ENCODE results near the gene MCM9.

Gene MCM9

GRCh38 chr6:118799826-118800225, 135.1 kb downstream of the MCM9 start:
- no peak for DNase-seq (ENCODE audit: low read depth)

- peak; percentile 60 for DNase-seq (ENCODE audit: low read depth)
These were observed 138.4 kb downstream of the MCM9 start for GRCh38 chr6:118796548-118796947.

DNA sequence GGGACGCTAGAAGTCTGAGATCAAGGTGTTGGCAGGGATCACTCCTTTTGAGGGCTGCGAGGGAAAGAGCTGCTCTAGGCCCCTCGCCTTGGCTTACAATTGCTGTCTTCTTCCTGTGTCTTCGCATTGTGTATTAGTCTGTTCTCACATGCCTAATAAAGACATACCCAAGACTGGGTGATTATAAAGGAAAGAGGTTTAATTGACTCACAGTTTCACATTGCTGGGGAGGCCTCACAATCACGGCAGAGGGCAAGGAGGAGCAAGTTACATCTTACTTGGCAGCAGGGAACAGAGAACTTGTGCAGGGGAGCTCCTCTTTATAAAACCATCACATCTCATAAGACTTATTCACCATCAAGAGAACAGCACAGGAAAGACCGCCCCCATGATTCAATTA, 143.5 kb downstream of the MCM9 start:
- no peak for DNase-seq (ENCODE audit: low read depth)

GRCh38 chr6:118789954-118790353, 145.0 kb downstream of the MCM9 start:
- DNase-seq (ENCODE audit: low read depth): no peak

- DNase-seq (ENCODE audit: low read depth): no peak
These were observed 145.5 kb downstream of the MCM9 start for GRCh38 chr6:118789419-118789818.

DNA sequence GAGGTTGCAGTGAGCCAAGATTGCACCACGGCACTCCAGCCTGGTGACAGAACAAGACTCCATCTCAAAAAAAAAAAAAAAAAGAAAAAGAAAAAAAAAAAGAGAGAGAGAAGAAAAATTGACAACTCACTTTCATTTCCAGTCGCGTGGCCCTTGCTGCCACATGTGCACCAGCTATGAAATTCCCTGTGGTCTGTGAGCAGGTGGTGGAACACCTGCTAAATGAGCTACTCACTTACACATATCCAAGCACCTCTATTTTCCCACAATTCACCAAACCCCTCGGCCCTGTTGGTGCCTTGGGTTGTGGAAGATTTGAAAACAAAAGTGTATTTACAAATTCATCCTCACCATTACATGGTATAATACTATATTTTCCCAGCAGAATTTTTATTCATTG, 146.3 kb downstream of the MCM9 start:
- DNase-seq (ENCODE audit: low read depth): no peak

DNA sequence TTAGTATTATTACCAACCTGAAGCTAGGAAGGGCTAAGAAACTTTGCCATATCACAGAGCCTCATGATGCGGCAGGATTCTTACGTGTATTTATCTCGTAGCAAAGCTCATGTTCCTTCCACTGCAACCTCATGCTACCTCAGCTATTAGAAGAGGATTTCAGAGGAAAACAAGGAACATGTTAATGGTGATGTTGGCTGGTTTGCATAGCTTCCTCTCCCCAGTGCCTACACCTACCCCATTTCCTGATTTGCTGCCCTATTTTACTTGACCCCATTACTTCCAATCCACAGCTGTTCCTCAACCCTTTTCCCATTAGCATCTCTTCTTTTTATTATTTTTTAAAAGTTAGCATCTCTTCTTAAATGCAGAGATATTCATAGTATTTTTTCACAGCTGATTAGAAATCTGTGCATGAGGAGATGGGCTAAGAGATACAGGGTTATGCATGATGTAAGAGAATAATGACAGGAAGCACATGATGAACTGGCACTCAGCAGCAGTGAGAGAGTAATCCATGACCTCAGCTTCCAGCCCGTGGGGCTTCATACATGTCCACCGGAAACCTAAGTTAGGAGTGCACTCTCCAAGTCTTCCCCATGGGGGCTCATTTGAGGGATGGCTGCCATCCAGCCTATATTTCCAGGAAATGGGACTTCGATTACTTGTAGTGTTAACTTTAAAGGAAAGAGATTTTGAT, 147.1 kb downstream of the MCM9 start:
- DNase-seq (ENCODE audit: low read depth): no peak

- DNase-seq (ENCODE audit: low read depth): no peak
These were observed 148.1 kb downstream of the MCM9 start for GRCh38 chr6:118786596-118787453.

GRCh38 chr6:118785601-118786000, 149.4 kb downstream of the MCM9 start:
- no peak for DNase-seq (ENCODE audit: low read depth)

DNA sequence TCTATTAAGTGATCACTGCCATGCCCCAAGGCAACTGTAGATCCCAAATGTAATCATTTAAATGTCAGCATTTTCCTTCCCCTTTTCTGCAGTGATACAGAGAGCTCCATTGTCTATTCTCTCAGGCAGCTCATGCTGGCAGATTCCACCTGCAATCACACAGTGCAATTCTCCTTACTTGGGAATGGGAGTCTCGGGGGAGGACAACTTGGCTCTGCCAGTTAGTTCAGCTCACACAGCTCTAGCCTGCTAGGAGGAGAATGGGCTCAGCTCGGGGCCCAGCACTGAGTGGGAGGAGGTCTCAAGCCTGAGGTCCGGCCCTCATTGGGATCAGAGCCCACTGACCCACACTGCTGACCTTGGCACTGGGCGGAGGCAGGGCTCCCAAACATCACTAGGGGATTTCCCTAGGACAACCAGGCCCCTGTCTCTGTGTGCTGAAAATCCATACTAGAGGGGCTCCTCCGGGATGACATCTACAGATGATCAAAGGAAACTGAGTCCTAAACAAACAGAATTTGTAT, 150.3 kb downstream of the MCM9 start:
- DNase-seq (ENCODE audit: low read depth): no peak

DNA sequence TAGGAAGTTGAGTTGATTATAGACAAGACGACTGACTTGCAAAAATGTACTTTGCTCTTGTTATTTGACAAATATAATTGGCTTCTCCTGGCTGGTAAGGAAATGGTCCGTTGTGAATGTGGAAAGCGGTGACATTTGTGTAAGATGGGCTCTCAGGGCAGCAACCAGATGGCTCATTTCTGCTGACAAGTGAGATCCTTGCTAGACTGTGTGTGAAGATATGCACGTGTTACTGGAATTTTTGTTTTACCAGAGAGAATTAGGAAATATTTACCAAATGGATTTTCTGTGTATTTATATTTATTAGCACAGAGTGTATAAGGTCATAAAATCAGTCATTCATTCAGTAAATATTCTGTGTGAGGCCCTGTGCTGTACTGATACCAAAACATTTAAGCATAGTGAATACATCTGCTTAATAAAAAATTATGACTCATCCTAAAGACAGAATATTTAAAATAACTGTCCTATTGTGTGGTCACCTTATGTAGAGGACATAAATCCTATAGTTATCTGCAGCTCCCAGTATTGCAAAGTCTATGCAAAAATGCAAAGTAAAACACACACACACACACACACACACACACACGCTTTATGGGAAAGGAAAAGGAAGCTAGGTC, 150.9 kb downstream of the MCM9 start:
- no peak for DNase-seq (ENCODE audit: low read depth)

DNA sequence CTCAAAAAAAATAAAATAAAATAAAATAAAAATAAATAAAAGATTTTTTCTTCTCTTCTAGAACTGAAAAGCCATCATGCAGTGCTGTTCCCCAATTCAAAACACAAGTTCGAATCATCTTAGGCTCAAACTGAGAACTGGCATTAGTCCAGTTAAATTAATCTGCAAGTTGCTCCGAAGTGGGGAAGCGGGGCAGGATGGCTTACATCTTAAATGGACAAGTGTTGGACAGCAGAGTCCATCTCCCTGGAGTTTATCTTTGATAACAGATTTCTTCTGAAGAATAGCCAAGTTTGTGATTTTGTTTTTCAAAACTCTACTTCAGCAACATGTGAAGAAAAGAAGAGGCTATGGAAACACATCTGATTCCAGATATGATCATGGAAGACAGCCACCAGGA, 152.3 kb downstream of the MCM9 start:
- DNase-seq (ENCODE audit: low read depth): no peak

DNA sequence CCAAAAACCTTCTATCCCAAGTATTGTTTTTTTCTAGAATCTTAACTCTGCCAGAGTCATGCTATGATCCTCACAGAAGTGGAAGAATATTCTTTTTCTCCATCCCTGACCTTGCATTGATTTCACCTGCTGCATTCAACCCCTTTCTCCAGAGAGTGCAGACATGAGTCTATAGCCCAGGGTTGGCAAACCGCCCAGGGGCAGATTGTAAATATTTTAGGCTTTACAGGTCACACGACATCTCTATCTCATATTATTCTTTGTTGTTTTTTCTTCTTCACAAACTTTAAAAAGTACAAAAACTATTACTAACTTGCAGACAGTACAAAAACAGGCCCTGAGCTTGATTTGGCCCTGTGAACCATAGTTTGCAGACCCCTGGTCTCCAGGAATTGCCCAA, 153.1 kb downstream of the MCM9 start:
- no peak for DNase-seq (ENCODE audit: low read depth)

DNA sequence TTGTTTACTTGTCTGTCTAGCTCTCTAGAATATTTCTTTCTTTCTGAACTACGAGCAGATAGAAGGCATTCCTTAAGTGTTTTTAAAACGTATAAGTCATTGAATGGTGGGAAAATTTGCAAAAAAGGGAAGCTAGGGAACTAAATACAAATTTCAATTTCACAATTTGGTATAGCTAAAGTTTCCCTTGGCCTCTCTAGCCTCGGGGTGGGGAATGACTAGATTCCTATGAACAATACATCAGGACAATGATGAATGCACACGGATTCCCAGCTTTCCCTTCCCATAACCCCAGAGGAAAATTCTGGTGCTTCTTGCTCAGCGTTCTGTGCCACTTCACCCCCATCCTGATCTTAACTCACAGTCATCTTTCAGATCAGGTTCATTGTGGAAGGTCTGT, 154.3 kb downstream of the MCM9 start:
- DNase-seq (ENCODE audit: low read depth): no peak

GRCh38 chr6:118776607-118777549, 158.1 kb downstream of the MCM9 start:
- peak; percentile 49 for DNase-seq (ENCODE audit: low read depth)

DNA sequence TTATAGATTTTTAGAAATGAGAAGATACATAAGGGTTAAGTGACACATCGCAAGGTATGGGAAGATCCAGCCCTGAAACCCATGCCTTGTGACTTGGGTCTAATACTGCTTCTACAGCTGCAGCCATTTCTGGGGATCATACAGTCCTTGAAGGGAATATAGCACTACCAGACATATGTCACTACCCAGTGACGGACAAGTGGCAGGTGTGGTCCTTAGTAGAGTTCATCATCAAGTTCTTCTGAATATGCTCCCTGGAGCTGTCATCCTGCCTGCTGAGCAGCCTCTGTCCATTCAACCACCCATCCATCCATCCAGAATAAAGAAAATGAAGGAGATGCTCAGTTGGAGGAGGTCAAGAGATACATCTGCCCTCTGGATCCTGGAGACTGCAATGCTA, 159.6 kb downstream of the MCM9 start:
- no peak for DNase-seq (ENCODE audit: low read depth)

- no peak for DNase-seq (ENCODE audit: low read depth)
These were observed 160.4 kb downstream of the MCM9 start for GRCh38 chr6:118774581-118774980.

DNA sequence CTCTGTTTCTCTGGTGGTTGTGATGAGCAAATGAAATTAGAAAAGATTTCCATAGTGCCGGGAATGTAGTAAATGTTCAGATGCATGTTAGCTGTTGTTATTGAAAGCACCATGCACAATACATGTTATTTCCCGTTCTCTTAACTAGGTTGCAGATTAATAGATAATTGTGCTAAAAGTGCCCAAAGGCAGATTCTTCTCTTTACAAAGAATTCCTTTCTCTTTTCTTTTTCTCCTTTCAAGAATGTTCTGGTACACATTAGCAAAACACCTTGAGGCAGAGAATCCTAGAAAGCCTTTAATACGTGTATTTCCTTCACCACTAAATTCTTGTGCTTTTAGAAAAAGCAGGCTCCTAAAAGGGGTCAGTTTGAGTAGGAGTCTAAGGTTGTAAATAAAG, 162.1 kb downstream of the MCM9 start:
- no peak for DNase-seq (ENCODE audit: low read depth)

DNA sequence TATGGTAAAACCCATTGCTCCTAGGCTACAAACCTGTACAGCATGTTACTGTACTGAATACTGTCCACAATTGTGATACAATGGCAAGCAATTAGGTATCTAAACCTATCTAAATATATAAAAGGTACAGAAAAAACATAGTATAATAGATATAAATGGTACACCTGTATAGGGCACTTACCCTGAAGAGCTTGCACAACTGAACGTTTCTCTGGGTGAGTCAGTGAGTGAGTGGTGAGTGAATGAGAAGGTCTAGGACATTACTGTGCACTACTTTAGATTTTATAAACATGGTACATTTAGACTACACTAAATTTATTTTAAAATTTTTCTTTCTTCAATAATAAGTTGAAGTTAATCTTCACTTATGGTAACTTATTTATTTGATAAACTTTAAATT, 163.7 kb downstream of the MCM9 start:
- DNase-seq (ENCODE audit: low read depth): no peak

DNA sequence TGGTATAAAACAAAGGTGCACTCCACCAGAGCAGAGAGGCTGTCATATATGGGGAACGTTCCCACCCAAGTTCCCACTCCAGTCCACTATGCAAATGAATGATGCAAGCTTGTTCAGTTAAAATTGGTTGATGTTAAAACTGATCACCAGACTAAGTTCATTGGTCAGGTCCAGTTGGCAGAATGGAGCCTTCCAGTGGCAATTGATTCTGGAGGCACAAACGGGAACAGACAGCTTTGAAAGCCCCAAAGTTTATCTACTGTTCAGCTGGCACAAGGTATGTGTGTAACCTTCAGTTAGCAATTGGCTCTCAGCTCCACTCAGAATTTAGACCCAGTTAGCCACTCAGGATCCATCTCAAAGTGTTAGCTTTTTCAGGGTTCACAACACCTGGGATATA, 164.1 kb downstream of the MCM9 start:
- DNase-seq (ENCODE audit: low read depth): no peak

DNA sequence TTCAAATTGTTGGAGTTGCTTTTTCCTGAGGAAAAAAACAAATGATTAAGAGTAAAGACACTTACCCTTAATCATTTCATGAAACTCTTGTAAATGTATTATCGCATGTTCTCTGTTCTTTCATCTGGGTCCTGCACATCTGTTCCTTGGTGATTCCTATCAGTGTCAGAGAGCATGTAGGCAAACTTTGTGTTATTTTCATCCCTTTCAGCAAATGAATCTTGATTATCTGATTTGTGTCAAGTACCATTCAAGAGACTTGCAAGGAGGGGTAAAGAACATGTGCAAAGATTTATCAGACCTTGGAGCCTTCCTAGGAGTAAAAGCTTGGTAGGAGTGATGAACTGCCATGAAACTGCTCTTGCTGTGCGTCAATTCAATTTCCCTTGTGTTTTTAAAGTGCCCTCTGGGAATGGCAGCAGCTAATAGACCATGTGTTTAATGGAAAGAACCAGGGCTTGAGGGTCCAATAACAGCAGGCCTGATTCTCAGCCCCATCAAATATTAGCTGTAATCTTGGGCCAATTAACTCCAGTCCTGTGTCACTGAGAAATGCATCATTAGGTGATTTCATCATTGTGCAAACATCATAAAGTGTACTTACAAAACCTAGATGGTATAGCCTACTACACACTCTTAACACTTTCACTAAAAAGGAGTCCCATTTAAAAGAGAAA, 164.7 kb downstream of the MCM9 start:
- no peak for DNase-seq (ENCODE audit: low read depth)

Measured in activated T-cell treated with anti-CD3 and anti-CD28 coated beads for 48 hours (primary cell).